Measurements from ENCODE around the gene CCND2. TPM values are rescaled to one million over a fixed set of nuclear protein-coding genes. Genes with fewer than 3 reads are reported as not detected.

CCND2 gene
- total and polyA plus RNA-seq, 2 of the 8 experiments (the other 6 are each of a cell fraction or from before 2014, with no cell fraction given), result 41.7 to 223 TPM

- TF ChIP-seq MAX (IDR thresholded peaks at IDR 0.05) (0 out of 2 replicates have a peak, but pooled peaks have one; percentile 24), PHF8 (conservative IDR thresholded peaks at IDR 0.05; ENCODE audit: low read depth, low read length) (no peak), SP4 (IDR thresholded peaks at IDR 0.05; ENCODE audit: low read length) (no peak), RXRA (IDR thresholded peaks at IDR 0.05; ENCODE audit: insufficient read depth, low read depth, low read length) (no peak), HDAC6 (IDR thresholded peaks at IDR 0.05; ENCODE audit: low read depth, low read length) (no peak), SUZ12 (IDR thresholded peaks at IDR 0.05; ENCODE audit: low read length) (peak; percentile 36; the same call in 1 of the 2 replicates)
Observed at GRCh38 chr12:4270016-4270830, 3.3 kb upstream of the CCND2 start (continued).
